Measurements from ENCODE around the gene APOB.

Gene APOB

DNA sequence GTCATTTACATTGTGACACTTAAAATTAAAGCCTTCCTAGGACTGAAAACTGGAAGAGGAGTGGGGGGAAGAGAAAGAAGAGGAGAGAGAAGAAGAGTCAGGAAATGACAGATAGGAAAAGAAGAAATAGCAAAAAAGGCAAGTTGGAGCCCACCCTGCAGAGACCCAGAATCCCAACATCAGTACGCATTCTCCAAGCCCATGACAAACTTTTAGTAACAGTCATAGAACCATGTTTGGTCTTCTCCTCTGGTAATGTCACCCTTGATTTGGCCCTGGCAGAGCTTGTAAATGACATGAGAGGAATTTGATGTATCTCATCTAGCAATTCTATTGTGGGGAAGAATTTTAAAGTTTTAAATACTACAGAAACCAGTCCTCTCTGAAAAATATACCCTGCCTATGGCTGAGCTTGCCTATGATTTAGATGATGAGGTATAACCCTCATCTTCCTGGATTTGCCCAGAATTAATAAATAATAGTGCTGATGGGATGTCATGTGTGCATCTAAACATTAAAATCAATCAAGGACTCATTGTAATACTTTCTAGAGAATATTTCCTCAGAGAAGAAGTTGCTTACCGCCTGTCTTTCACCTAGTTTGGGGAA, 40.2 kb downstream of the APOB start:
- H3K27ac ChIP-seq: no peak overlapping the region
- TF ChIP-seq, protein P1, sequence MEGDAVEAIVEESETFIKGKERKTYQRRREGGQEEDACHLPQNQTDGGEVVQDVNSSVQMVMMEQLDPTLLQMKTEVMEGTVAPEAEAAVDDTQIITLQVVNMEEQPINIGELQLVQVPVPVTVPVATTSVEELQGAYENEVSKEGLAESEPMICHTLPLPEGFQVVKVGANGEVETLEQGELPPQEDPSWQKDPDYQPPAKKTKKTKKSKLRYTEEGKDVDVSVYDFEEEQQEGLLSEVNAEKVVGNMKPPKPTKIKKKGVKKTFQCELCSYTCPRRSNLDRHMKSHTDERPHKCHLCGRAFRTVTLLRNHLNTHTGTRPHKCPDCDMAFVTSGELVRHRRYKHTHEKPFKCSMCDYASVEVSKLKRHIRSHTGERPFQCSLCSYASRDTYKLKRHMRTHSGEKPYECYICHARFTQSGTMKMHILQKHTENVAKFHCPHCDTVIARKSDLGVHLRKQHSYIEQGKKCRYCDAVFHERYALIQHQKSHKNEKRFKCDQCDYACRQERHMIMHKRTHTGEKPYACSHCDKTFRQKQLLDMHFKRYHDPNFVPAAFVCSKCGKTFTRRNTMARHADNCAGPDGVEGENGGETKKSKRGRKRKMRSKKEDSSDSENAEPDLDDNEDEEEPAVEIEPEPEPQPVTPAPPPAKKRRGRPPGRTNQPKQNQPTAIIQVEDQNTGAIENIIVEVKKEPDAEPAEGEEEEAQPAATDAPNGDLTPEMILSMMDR (conservative IDR thresholded peaks at IDR 0.05): no peak
- no peak for TF ChIP-seq ZFX (IDR thresholded peaks at IDR 0.05)

DNA sequence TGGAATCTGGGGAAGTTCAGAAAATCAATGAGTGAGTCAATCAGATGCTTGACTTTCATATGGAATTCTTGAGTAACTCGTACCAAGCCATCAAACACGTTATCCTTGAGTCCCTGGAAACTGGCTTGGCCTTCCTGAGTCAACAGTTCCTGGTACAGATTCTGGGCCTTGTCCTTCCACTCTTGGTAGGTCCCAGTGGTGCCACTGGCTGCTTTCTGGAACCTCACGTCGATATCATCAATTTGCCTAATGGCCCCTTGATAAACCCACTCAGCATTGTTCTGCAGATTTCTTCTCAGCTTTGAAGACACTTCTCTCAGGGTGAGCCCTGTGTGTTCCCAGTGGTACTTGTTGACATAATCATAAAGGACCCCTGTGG, 41.1 kb downstream of the APOB start:
- no peak overlapping the region for H3K27ac ChIP-seq
- no peak for TF ChIP-seq ZFX (IDR thresholded peaks at IDR 0.05)
- TF ChIP-seq, protein P1 (conservative IDR thresholded peaks at IDR 0.05): no peak

GRCh38 chr2:21001988-21002813, 41.7 kb downstream of the APOB start:
- no peak for TF ChIP-seq ZFX (IDR thresholded peaks at IDR 0.05)
- TF ChIP-seq, protein P1 (conservative IDR thresholded peaks at IDR 0.05): no peak
- H3K27ac ChIP-seq: no peak overlapping the region

GRCh38 chr2:21001225-21001946, 42.5 kb downstream of the APOB start:
- TF ChIP-seq, protein P1 (conservative IDR thresholded peaks at IDR 0.05): no peak
- TF ChIP-seq ZFX (IDR thresholded peaks at IDR 0.05): no peak
- H3K27ac ChIP-seq: no peak overlapping the region

DNA sequence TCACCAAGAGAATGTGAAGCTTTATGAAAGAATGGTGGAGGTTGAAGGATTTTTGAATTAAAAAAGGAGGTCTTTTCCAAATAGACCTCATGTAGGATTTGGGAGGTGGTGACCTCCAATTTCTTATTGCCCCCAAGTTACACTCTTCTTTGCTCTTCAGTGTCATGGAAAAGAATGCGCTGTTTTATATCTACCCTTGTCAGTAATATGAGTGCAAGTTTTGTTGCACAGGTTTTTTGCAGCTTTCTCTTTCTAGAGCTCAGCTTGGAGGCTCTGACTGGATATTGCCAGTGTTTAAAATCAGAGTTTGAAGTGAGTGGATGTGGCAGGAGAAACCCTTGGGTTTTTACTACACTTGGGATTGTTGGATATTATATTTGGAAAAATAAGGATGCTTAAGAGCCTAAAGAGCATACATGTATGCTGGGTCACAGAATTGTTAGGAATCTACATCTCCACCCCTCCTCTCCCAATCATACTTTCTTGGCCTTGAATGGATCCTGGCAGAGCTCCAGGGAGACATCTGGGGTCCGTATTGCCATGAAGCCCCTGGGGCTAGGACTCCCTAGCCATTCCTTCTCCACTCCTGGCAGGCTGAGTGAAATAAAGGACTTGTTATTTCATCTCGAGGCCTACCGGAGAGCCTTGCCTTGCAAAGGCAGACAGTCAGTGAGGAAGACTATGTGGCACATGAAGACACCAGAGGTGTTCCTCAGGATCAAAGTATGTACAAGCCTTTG, 43.8 kb downstream of the APOB start:
- TF ChIP-seq, protein P1 (conservative IDR thresholded peaks at IDR 0.05): no peak
- TF ChIP-seq ZFX (IDR thresholded peaks at IDR 0.05): no peak
- H3K27ac ChIP-seq: no peak overlapping the region

DNA sequence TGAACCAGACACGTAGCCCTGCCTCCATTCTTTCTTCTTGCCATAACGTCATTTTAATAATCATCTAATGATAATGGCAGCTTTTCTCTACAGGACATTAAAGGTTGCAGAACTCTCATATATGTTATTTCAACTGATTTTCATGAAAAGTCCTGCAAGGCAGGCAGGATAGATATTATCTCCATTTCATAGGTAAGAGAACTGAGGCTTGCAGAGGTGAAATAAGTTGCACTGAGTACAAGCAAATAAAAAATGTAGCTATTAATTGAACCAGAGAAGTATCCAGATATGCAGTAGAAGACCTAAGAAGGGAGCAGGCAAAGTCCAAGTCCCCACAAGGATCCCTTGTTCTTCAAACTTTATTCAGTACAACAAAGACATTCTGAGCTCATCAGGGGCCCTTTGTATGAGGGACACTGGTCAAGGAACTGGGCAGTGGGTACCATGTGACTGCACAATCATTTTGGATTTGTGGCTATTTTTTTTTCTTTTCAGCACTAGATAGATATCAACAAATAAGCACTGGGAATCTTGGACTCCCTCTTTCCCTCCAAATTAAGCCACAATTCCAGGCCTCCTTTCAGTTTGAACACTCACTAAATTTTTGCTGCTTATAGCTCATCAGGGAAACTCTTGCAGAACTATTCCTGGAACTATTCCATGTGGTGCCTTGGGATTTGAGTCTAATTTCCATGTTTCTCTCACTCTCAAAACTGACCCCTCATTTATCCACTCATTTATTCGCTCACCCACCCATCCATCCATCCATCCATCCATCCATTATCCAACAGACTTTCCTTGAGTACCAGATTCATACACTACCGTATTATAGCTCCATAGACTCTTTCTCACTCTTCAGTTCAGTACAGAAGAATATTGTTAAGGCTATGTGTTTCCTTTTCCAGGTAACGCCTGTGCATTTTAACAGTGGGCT, 44.6 kb downstream of the APOB start:
- TF ChIP-seq, protein P1 (conservative IDR thresholded peaks at IDR 0.05): no peak
- no peak for TF ChIP-seq ZFX (IDR thresholded peaks at IDR 0.05)
- no peak overlapping the region for H3K27ac ChIP-seq

Measured in C4-2B (cell line).